Activated CD8-positive, alpha-beta memory T cell treated with anti-CD3 and anti-CD28 coated beads, Interleukin-2, amount 50 U/mL, for 48 hours (primary cell): ENCODE data around the gene CD1C.
"Not testable (repeated sequence)": the region's sequence is repeated elsewhere in the genome, so short reads cannot be mapped to it uniquely, and the experiment has no call there.

ENCODE experiments used
- DNase-seq: peaks from one replicate; pipeline ENCODE4 v3.0.0-alpha.2; 2020

CD1C gene

DNA sequence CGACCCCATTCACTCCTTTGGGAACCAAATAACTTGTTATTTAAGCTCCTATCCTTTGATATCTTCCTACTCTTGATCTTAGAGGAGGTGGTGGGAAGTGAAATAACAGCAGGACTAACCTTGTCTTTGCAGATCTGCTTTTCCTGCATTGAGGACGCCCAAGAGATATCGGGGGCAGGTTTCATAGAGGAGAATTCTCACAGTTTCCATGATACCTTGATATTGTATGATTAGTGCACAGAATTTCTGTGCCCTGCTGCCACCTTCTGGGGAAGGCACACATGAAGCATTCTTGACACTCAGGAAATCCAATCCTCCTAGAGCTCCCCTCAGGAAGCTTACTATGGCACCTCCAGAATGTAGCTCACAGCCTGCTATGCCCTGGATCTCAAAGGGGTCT is 40.0 kb downstream of the CD1C start:
- no peak for DNase-seq

DNA sequence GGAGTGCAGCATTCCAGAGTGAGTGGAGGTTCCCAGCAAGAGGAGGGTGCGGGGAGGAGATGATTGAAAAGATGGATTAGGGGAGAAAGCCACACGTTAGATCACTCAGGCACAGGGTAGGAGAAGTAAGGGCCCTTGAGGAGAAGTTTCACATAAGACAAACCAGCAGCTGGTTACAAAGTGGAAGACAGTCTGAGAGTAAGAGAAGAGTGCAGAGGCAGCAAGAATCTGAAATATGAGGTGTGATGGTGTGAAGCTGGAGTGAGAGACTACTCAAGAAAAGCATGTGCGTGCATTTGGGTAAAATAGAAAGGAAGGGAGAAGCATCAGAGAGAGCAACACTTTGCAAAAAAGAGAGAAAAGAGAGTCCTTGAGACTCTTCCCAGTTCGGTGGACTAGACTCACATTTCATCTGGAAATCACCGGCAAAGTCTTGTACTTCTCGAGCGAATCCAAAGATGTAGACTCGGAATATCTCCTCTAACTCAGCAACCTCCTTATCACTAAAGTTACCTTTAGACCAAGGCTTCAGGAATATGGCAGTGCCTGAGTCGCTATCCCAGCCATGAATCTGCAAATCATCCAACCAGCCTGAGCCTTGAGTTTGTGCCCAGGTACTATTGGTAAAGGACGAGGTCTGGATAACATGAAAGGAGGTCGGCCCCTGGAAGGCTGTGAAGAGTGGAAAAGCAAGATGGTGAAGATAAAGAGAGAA is 40.8 kb downstream of the CD1C start:
- DNase-seq, result no peak

DNA sequence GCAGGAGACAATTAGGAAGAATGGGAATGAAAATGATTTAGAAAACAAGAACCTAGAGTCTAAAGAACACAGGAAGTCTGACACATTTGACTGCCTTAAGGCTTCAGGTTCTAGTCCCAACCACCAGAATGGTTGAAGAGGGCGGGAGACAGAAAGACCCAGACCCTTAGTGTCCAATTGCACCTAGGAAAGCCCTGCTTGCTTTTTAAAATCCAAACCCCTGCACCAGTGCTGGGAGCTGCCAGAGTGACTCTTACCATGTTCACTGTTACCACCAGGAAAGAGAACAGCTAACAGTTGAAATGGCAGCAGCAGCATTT is 41.3 kb downstream of the CD1C start:
- no peak for DNase-seq

DNA sequence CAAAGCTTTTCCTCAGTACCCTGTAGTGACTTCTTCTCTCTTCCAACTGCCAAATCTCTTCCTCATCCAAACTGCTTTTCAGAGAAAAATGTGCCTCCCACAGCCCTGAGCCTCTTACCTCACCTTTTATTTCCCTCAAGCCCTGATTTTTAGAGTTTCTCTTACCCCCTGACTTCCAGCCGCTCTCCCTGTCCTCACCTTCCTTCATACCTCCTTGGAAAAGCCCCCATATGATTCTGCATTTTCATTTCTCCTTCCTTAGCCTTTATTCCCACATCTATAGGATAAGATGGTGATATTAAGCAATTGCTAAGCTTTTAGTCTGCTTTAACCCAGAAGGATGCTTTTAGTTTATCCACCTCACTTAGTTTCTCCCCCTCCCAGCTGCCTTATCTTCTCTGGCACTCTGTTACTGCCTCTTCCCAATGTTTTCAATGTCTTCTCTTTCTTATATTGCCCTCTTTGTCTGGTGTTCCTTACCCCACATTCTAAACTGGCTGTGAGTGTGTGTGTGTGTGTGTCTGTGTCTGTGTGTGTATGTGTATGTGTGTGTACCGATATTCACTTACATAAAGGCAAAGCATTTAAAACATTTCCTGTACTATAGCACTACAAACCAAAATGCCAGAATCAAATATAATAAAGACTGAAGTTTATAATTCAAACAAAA is 41.9 kb downstream of the CD1C start, which contains the start of gene CD1B:
Gene CD1B, minus strand, starts transcription at position 51 of the 670 bp plus-strand sequence. CDS start 108 bp downstream, outside the sequence.
- DNase-seq, result no peak

DNA sequence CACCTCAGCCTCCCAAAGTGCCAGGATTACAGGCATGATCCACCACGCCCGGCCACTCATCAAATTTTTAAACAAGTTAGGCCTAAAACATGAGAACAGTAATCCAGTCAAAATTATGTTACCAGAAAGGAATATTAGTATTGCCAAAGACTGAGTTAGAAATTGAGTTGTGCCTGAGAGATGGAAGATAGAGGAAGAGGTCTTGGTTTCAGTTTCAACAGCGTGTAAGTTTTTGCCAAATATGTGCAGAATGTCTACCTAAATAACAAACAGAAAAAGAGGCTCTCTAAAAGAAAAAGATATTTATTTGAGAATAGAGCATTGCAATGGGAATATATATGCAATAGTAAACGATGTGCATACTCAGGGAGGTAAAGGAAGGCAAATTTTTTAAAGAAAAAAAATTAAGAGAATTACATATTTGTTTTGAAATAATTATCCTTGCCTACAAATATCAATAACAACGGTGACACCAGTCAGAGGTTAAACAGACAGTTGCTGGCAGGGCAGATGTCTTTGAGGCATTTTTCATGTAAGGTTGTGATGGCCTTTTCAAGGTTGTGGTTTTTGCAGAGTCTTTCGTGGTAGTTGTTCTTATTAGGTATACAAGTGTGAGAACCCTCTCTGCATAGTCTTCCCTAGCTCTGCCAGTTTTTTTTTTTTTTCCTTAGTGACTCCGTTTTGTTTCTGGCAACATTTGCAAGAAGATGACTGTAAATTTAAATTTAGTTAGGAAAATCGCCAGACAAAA is 43.9 kb downstream of the CD1C start:
- no peak for DNase-seq

DNA sequence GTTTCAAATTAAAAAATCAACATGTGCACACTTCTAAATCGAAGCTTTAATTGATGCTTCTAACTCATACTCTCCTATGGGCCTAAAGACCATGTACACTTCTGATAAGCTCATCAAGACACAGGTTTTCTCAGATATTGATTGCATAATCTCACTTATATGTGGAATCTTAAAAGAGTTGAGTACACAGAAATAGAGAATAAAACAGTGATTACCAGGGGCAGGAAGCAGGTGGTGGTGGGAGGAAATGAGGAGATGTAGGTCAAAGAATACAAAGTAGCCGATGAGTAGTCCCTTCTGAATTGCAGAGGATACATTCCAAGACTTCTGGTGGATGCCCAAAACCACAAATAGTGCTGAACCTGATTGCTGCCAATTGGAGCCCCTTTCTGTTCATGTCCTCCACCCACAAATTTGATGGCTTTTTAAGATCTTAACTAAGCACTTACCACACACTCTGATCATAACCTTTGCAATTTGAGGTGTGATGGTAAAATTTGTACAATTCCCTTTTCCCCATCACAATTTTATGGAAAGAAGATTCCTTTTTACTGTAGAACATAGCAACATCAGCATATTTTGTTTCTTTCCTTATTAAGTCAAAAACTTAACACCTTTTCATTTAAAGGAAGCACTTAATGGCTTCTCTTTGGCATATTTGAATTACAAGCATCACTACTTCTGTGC is 44.9 kb downstream of the CD1C start:
- DNase-seq, result no peak

DNA sequence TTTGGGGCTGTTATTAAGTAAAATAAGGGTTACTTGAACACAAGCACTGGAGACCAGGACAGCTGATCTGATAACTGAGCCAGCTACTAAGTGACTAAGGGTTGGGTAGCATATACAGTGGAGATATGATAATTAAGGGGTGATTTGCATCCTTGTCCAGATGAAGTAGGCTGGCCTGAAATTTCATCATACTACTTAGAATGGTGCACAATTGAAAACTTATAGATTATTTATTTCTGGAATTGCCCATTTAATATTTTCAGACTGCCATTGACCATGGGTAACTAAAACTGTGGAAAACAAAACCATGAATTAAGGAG is 45.5 kb downstream of the CD1C start:
- no peak for DNase-seq

DNA sequence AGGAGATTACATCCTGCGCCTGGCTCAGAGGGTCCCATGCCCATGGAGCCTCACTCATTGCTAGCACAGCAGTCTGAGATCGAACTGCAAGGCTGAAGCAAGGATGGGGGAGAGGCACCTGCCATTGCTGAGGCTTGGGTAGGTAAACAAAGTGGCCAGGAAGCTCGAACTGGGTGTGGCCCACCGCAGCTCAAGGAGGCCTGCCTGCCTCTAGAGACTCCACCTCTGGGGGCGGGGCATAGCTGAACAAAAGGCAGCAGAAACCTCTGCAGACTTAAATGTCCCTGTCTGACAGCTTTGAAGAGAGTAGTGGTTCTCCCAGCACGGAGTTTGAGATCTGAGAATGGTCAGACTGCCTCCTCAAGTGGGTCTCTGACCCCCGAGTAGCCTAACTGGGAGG is 46.7 kb downstream of the CD1C start:
- DNase-seq, result not testable (repeated sequence)
